Measurements from ENCODE around the gene GATA3.
A peak's percentile ranks its signal among the peaks of the same experiment; 100 is the strongest.

Gene GATA3

DNA sequence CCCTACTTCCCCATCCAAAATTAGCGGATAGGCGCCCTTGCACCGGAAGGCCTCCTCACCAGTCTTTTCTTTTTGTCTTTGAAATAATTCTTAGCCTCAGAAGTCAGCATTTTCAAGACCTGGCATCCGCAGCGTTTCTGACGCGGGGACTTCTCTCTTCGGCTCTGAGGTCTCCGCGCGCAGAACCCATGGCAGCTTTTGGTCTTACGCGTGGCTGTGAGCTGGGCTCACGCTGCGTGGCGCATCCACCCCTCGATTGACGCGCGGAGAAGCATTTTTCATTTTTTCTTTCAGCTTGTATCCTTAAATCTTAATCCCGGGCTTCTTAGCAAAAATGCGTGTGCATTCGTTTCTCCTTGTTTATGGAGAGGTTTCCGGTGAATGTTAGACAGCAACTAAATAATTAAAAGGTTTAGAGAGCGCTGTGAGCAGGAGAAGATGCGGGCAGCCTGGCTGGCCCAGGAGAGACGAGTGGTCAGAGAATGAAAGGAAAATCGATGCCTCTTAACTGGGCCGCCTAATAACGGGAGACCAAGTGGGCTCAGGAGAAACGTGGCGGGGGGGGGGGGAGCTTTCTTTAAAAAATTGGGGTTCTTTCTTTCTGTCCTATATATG is 2.0 kb upstream of the GATA3 start:
- Mint-ChIP-seq H3K27me3 (ENCODE audit: low read depth) (peaks cover 99% of the 10 kb centered on the region), H3K4me1 (peaks cover 37% of the 10 kb centered on the region), H3K36me3 (ENCODE audit: low read depth) (peaks cover 10% of the 10 kb centered on the region), H3K4me3 (peak overlapping the region; percentile 70 to 91 (median 81)), H3K9me3 (peaks cover 3% of the 10 kb centered on the region), H3K27ac (peak overlapping the region in 2 of 3 experiments; percentile 46 to 92)
- TF ChIP-seq, protein P1, sequence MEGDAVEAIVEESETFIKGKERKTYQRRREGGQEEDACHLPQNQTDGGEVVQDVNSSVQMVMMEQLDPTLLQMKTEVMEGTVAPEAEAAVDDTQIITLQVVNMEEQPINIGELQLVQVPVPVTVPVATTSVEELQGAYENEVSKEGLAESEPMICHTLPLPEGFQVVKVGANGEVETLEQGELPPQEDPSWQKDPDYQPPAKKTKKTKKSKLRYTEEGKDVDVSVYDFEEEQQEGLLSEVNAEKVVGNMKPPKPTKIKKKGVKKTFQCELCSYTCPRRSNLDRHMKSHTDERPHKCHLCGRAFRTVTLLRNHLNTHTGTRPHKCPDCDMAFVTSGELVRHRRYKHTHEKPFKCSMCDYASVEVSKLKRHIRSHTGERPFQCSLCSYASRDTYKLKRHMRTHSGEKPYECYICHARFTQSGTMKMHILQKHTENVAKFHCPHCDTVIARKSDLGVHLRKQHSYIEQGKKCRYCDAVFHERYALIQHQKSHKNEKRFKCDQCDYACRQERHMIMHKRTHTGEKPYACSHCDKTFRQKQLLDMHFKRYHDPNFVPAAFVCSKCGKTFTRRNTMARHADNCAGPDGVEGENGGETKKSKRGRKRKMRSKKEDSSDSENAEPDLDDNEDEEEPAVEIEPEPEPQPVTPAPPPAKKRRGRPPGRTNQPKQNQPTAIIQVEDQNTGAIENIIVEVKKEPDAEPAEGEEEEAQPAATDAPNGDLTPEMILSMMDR (IDR thresholded peaks at IDR 0.05; ENCODE audit: unreplicated experiment in 3 of 3) = no peak

DNA sequence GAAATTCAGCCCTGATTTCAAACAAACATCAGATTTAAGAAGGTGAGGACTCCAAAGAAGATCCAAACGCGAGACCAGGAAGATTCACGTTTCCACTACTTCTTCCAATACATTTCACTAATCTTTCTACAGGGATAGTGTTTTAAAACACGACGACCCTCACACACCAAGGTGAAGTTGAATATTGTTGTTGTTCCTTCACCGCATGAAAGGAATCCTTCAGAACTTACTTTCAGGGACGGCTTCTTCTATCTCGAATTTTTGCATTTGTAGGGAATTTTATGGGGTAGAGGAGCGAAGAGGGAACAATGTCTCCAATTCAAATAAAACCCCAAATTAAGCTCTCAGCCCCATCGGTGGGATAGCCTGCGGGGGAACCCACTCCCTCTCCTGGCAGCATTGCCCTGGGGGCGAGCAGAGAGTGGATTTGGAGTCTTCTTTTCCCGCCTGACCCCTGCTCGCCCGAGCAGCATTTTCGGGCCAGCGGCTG is 1.5 kb upstream of the GATA3 start:
- peak overlapping the region; percentile 70 to 91 (median 81) for H3K4me3 Mint-ChIP-seq
- peak overlapping the region in 1 of 3 experiments; percentile 92 for H3K27ac Mint-ChIP-seq
- H3K4me1 Mint-ChIP-seq = peaks cover 37% of the 10 kb centered on the region
- TF ChIP-seq, protein P1 (IDR thresholded peaks at IDR 0.05; ENCODE audit: unreplicated experiment in 3 of 3) = peak in 2 of 3 experiments; percentile 82 to 84
- peaks cover 10% of the 10 kb centered on the region for H3K36me3 Mint-ChIP-seq (ENCODE audit: low read depth)
- H3K27me3 Mint-ChIP-seq (ENCODE audit: low read depth) = peaks cover 99% of the 10 kb centered on the region
- H3K9me3 Mint-ChIP-seq = peaks cover 3% of the 10 kb centered on the region

DNA sequence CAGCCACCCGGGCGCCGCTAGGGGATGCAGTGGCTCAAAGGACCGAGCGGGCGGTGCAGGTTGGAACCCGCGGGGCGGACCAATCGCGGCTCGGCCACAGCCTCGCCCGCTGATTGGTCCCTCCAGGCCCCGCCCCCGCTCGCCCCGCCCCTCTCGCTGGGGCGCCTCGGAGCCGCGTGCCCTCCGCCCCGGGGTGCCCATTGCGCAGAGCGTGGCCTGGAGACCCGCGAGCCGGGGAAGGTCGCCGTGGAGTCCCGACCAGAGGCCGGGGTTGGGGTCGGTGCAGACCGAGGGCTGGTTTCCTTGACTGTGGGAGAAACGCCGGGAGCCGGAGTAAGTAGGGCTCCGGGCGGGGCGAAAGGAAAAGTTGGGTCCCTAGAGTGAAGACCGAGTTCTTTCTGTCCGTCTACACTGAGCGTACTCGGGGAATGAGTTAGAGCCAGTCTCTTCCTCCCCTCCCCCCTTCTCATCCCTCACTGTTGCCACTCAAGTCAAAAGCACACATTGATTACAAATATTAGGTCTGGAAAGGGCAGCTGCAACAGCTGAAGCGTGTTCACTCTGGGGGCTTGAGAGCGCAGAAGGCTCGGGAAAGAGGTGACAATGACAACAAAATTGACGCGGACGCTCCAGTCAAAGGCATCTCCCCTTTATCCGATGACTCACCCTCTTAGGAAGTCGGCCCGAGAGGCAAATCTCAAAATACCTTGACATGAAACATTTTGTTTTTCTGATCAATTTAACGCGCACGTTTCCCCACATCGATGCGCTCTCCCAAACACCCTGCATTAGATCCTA is 843 bp upstream of the GATA3 start:
- TF ChIP-seq, protein P1 (IDR thresholded peaks at IDR 0.05; ENCODE audit: unreplicated experiment in 3 of 3) = peak in 1 of 3 experiments; percentile 90
- H3K9me3 Mint-ChIP-seq = peaks cover 3% of the 10 kb centered on the region
- peaks cover 99% of the 10 kb centered on the region for H3K27me3 Mint-ChIP-seq (ENCODE audit: low read depth)
- peaks cover 10% of the 10 kb centered on the region for H3K36me3 Mint-ChIP-seq (ENCODE audit: low read depth)
- H3K27ac Mint-ChIP-seq = peak overlapping the region in 2 of 3 experiments; percentile 71 to 92
- peaks cover 37% of the 10 kb centered on the region for H3K4me1 Mint-ChIP-seq
- peak overlapping the region; percentile 89 to 93 (median 91) for H3K4me3 Mint-ChIP-seq

DNA sequence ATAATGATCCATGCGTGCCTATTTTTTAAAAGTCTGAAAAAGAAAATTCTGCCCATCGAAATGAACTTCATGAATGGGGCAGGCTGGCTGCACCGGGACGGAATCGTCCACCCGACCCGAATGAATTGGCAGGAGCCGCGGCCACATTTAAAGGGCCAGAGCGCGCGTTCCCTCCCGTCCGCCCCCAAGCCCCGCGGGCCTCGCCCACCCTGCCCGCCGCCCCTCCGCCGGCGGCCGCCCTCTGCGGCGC is 319 bp upstream of the GATA3 start:
- Mint-ChIP-seq H3K27ac (peak overlapping the region; percentile 61 to 91 (median 71)), H3K4me3 (peak overlapping the region; percentile 89 to 93 (median 91)), H3K9me3 (peaks cover 3% of the 10 kb centered on the region), H3K36me3 (ENCODE audit: low read depth) (peaks cover 10% of the 10 kb centered on the region), H3K27me3 (ENCODE audit: low read depth) (peaks cover 99% of the 10 kb centered on the region), H3K4me1 (peaks cover 37% of the 10 kb centered on the region)
- TF ChIP-seq, protein P1 (IDR thresholded peaks at IDR 0.05; ENCODE audit: unreplicated experiment in 3 of 3) = no peak

DNA sequence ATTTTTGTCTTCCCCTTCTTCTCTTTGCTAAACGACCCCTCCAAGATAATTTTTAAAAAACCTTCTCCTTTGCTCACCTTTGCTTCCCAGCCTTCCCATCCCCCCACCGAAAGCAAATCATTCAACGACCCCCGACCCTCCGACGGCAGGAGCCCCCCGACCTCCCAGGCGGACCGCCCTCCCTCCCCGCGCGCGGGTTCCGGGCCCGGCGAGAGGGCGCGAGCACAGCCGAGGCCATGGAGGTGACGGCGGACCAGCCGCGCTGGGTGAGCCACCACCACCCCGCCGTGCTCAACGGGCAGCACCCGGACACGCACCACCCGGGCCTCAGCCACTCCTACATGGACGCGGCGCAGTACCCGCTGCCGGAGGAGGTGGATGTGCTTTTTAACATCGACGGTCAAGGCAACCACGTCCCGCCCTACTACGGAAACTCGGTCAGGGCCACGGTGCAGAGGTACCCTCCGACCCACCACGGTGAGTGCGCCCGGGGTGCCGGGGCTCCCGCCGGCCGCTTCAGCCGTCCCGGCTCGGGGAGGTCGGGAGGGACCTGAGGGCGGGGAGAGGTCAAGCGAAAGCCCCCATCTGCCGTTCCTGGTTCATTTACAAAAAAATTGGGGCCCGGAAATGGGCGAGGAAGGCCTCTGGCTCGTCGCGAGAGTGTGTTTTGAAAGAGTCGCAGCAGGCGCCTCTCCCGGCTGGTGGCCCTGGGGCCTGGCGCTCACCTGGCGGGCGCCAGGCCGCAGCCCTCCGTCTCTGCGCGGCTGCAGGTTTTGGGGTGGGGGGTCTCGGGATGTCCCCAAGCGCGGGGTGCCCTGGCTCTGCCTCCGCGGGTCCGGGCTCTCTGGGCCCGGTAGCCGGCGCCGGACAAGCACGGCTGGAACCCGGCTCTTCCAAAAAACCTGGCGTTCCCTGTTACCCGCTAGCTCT is 1.2 kb downstream of the GATA3 start:
- Mint-ChIP-seq H3K4me1 (peaks cover 49% of the 10 kb centered on the region), H3K36me3 (ENCODE audit: low read depth) (peaks cover 21% of the 10 kb centered on the region), H3K27ac (peak overlapping the region in 1 of 3 experiments; percentile 55), H3K27me3 (ENCODE audit: low read depth) (peaks cover 99% of the 10 kb centered on the region), H3K4me3 (peak overlapping the region; percentile 81 to 86 (median 85)), H3K9me3 (peaks cover 3% of the 10 kb centered on the region)
- TF ChIP-seq, protein P1 (IDR thresholded peaks at IDR 0.05; ENCODE audit: unreplicated experiment in 3 of 3) = no peak
